Keratinocyte (primary cell): ENCODE results near the gene LRRN4CL. TPM values are rescaled to one million over a fixed set of nuclear protein-coding genes. Genes with fewer than 3 reads are reported as not detected.
A peak's percentile ranks its signal among the peaks of the same experiment; 100 is the strongest.

Experiments
- DNase-seq: peaks from one replicate; pipeline ENCODE4 v3.0.0-alpha.2; 2011; ENCODE audit warnings: low read depth, missing footprints, low spot score
- FAIRE-seq: peaks from 2 replicates; lab custom pipeline; 2011; peaks lifted over from hg19 to GRCh38; lab: Jason Lieb, UNC
- H2AFZ ChIP-seq: 2 replicates; pipeline ENCODE4 v1.6.0; 2012; ENCODE audit warnings: low read length, control low read depth, inconsistent platforms; ENCODE audit not compliant: control insufficient read depth
- H3K27ac ChIP-seq: 2 replicates; pipeline ENCODE4 v1.5.1; 2011; ENCODE audit warnings: low read length; ENCODE audit not compliant: control insufficient read depth, insufficient read depth
- H3K27me3 ChIP-seq: 3 replicates; pipeline ENCODE4 v1.6.0; 2011; ENCODE audit warnings: low read length; ENCODE audit not compliant: control insufficient read depth, insufficient read depth; ENCODE audit errors: extremely low read depth
- H3K36me3 ChIP-seq, 2 experiments: 2 replicates in 1 of 2; 3 replicates in 1 of 2; pipeline ENCODE4 v1.5.1; 2011; ENCODE audit warnings: low read length in 2 of 2, mild to moderate bottlenecking in 1 of 2; ENCODE audit not compliant: control insufficient read depth in 2 of 2, insufficient read depth in 2 of 2; ENCODE audit errors: extremely low read depth in 1 of 2
- H3K4me1 ChIP-seq: 3 replicates; pipeline ENCODE4 v1.5.1; 2011; ENCODE audit warnings: low read length; ENCODE audit not compliant: control insufficient read depth, insufficient read depth; ENCODE audit errors: extremely low read depth
- H3K4me2 ChIP-seq: 3 replicates; pipeline ENCODE4 v1.6.0; 2011; ENCODE audit warnings: low read depth, low read length; ENCODE audit not compliant: control insufficient read depth, insufficient read depth; ENCODE audit errors: extremely low read depth
- H3K4me3 ChIP-seq, 3 experiments: fragments of 200-600 bp in 1 of 3; sonication (generic) in 1 of 3; 2 replicates in 2 of 3; 3 replicates in 1 of 3; pipeline ENCODE4 v1.5.1; 2011 to 2016; ENCODE audit warnings: low read length in 3 of 3, mild to moderate bottlenecking in 3 of 3, control low read depth in 2 of 3, inconsistent platforms in 1 of 3, low read depth in 1 of 3, mixed read lengths in 1 of 3, mixed run types in 1 of 3, moderate library complexity in 1 of 3; ENCODE audit not compliant: control insufficient read depth in 2 of 3, insufficient read depth in 2 of 3; ENCODE audit errors: extremely low read depth in 1 of 3
- H3K79me2 ChIP-seq: 2 replicates; pipeline ENCODE4 v1.6.0; 2012; ENCODE audit warnings: low read length; ENCODE audit not compliant: control insufficient read depth, insufficient read depth
- H3K9ac ChIP-seq: 3 replicates; pipeline ENCODE4 v1.6.0; 2011; ENCODE audit warnings: low read length; ENCODE audit not compliant: control insufficient read depth, insufficient read depth; ENCODE audit errors: extremely low read depth
- H3K9me1 ChIP-seq: 3 replicates; pipeline ENCODE4 v1.6.0; 2011; ENCODE audit warnings: low read length; ENCODE audit not compliant: control insufficient read depth, insufficient read depth; ENCODE audit errors: extremely low read depth
- H3K9me3 ChIP-seq: 2 replicates; pipeline ENCODE4 v1.5.1; 2012; ENCODE audit warnings: low read depth, low read length; ENCODE audit not compliant: control insufficient read depth
- H4K20me1 ChIP-seq: 3 replicates; pipeline ENCODE4 v1.6.0; 2011; ENCODE audit warnings: low read length; ENCODE audit not compliant: control insufficient read depth, insufficient read depth; ENCODE audit errors: extremely low read depth
- EZH2 ChIP-seq: IDR thresholded peaks from one replicate; pipeline ENCODE4 v1.6.1; 2012; ENCODE audit warnings: inconsistent platforms, mild to moderate bottlenecking, low read length, moderate library complexity
- dilution Hi-C: fragments of 300-500 bp; cut with MboI; formaldehyde crosslinking; loops from one replicate; pipeline ENCODE4 v1.7.0; 2020; ENCODE audit warnings: low sequenced_read_pairs; ENCODE audit not compliant: extremely low pct_ligation_motif_present
- polyA plus RNA-seq, 5 experiments: library from polyadenylated mRNA; depleted of rRNA in 3 of 5; stranded (reverse) in 3 of 5; stranded (forward) in 1 of 5; unstranded in 1 of 5; fragments of >200 nt; gene quantifications; 1 replicate in 1 of 5; 2 replicates in 3 of 5; 3 replicates in 1 of 5; pipeline versions ENCODE4 v1.2.1 to v1.2.3, GENCODE V29; 2011 to 2012; ENCODE audit warnings: missing spikeins in 2 of 5, low read depth in 1 of 5, low replicate concordance in 1 of 5
- TF ChIP-seq, protein P1 (sequence below), 3 experiments: IDR thresholded peaks in 1 of 3; conservative IDR thresholded peaks in 1 of 3; optimal IDR thresholded peaks in 1 of 3; 2 replicates in 2 of 3; 3 replicates in 1 of 3; pipeline versions ENCODE3 to v1.5.1; 2011; ENCODE audit warnings: low read length in 3 of 3, mild to moderate bottlenecking in 3 of 3, moderate library complexity in 2 of 3, control low read depth in 1 of 3, inconsistent platforms in 1 of 3; ENCODE audit not compliant: insufficient read depth in 2 of 3; ENCODE audit errors: extremely low read depth in 1 of 3

Gene LRRN4CL
- polyA plus RNA-seq, 1 donor (not counting 4 experiments of a cell fraction or from before 2014, with no cell fraction given), result 0.08 TPM

DNA sequence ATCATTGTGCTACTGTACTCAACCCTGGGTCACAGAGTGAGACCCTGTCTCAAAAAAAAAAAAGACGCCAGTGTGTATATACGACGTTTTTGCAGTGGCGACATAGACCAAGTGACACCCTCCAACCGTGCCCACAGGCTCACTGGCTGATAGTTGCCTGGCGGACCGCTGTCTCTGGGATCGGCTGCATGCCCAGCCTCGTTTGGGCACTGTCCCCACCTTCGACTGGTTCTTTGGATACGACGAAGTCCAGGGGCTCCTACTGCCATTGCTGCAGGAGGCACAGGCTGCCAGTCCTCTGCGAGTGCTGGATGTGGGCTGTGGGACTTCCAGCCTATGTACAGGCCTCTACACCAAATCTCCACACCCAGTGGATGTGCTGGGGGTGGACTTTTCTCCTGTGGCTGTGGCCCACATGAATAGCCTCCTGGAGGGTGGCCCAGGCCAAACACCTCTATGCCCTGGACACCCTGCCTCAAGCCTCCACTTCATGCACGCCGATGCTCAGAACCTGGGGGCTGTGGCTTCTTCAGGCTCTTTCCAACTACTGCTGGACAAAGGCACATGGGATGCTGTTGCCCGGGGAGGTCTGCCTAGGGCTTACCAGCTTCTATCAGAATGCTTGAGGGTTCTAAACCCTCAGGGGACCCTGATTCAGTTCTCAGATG lies 22.9 kb downstream of the LRRN4CL start:
- dilution Hi-C loops, result no loop called here
- FAIRE-seq (no peak), DNase-seq (no peak)
- Histone ChIP-seq H3K4me2 (peak overlapping the region; percentile 95), H4K20me1 (peaks cover 4% of the 10 kb centered on the region), H3K27ac (peak overlapping the region; percentile 86), H3K36me3 (peaks cover 23 to 37% of the 10 kb centered on the region in 2 experiments), H3K4me1 (peaks cover 25% of the 10 kb centered on the region), H3K9me1 (no peaks in the 10 kb centered on the region), H3K9me3 (no peaks in the 10 kb centered on the region), H3K79me2 (peaks cover 48% of the 10 kb centered on the region), H3K9ac (peak overlapping the region; percentile 95), H3K27me3 (no peaks in the 10 kb centered on the region), H3K4me3 (peak overlapping the region; percentile 93 to 97 (median 95)), H2AFZ (no peak overlapping the region)
- no peak for TF ChIP-seq EZH2
- TF ChIP-seq, protein P1, sequence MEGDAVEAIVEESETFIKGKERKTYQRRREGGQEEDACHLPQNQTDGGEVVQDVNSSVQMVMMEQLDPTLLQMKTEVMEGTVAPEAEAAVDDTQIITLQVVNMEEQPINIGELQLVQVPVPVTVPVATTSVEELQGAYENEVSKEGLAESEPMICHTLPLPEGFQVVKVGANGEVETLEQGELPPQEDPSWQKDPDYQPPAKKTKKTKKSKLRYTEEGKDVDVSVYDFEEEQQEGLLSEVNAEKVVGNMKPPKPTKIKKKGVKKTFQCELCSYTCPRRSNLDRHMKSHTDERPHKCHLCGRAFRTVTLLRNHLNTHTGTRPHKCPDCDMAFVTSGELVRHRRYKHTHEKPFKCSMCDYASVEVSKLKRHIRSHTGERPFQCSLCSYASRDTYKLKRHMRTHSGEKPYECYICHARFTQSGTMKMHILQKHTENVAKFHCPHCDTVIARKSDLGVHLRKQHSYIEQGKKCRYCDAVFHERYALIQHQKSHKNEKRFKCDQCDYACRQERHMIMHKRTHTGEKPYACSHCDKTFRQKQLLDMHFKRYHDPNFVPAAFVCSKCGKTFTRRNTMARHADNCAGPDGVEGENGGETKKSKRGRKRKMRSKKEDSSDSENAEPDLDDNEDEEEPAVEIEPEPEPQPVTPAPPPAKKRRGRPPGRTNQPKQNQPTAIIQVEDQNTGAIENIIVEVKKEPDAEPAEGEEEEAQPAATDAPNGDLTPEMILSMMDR (optimal IDR thresholded peaks at IDR 0.05 in 1 of 3, IDR thresholded peaks at IDR 0.05 in 1 of 3, conservative IDR thresholded peaks at IDR 0.05 in 1 of 3; ENCODE audit: extremely low read depth in 1 of 3, insufficient read depth in 2 of 3, low read length in 3 of 3), result no peak

DNA sequence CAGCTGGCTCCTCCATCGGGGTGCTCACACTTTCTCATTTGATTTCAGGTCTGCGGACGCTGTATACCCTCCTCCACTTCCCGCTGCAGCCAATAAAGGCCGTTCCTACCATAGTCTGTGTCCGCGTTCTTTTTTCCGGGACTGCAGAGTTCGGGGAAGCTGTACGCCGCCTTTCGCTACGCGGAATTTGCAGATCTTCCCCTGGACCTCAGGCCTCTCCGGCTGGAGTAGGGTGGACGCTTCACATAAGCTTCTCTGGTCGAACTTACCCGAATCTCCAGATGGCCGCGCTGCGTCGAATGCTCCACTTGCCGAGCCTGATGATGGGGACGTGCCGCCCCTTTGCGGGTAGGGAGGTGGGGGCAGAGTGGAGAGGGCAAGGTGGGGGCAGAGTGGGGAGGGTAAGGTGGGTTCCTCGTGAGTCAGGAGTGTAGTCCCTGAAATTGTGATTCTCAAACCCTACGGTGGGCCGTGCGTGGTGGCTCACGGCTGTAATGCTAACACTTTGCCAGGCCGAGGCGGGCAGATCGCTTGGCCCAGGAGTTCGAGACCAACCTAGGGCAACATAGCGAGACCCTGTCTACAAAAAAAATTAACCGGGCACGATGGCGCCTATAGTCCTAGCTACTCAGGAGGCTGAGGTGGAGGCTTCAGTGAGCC lies 23.6 kb downstream of the LRRN4CL start:
- Histone ChIP-seq H3K36me3 (peaks cover 23 to 37% of the 10 kb centered on the region in 2 experiments), H3K4me3 (peak overlapping the region; percentile 93 to 97 (median 95)), H2AFZ (no peak overlapping the region), H3K27ac (peak overlapping the region; percentile 86), H3K4me2 (peak overlapping the region; percentile 95), H3K9me3 (no peaks in the 10 kb centered on the region), H4K20me1 (peaks cover 4% of the 10 kb centered on the region), H3K9ac (peak overlapping the region; percentile 95), H3K79me2 (peaks cover 42% of the 10 kb centered on the region), H3K4me1 (peaks cover 25% of the 10 kb centered on the region), H3K27me3 (no peaks in the 10 kb centered on the region), H3K9me1 (no peaks in the 10 kb centered on the region)
- FAIRE-seq (no peak), DNase-seq (no peak)
- dilution Hi-C loops, result no loop called here
- no peak for TF ChIP-seq EZH2
- TF ChIP-seq, protein P1 (optimal IDR thresholded peaks at IDR 0.05 in 1 of 3, IDR thresholded peaks at IDR 0.05 in 1 of 3, conservative IDR thresholded peaks at IDR 0.05 in 1 of 3; ENCODE audit: extremely low read depth in 1 of 3, insufficient read depth in 2 of 3, low read length in 3 of 3), result peak in 1 of 3 experiments; percentile 13
